ENCODE data around the gene SHROOM2. TPM values are rescaled to one million over a fixed set of nuclear protein-coding genes. Genes with fewer than 3 reads are reported as not detected.

The SHROOM2 gene
- total RNA-seq, 1 experiment from 2014 or later = 14.2 TPM

- Mint-ChIP-seq H3K9me3 (ENCODE audit: unreplicated experiment) (no peaks in the 10 kb centered on the region), H3K27me3 (ENCODE audit: insufficient read depth, unreplicated experiment) (no peaks in the 10 kb centered on the region), H3K27ac (ENCODE audit: unreplicated experiment) (no peak overlapping the region), H3K36me3 (ENCODE audit: insufficient read depth, unreplicated experiment) (no peaks in the 10 kb centered on the region), H3K4me1 (ENCODE audit: low read depth, unreplicated experiment) (no peaks in the 10 kb centered on the region), H3K4me3 (ENCODE audit: unreplicated experiment) (no peak overlapping the region)
- POLR2A ChIA-PET = no interaction called here
- Histone ChIP-seq H3K27me3 (replicated peaks; ENCODE audit: control insufficient read depth, insufficient read depth, low read length) (no peaks in the 10 kb centered on the region), H3K9me3 (no peaks in the 10 kb centered on the region), H3K4me1 (no peaks in the 10 kb centered on the region), H3K4me3 (ENCODE audit: low read depth, low read length) (no peak overlapping the region), H3K36me3 (ENCODE audit: control insufficient read depth, insufficient read depth, low read length) (no peaks in the 10 kb centered on the region)
- CTCF ChIA-PET = no interaction called here
- DNase-seq = no peak
- TF ChIP-seq, protein P1, sequence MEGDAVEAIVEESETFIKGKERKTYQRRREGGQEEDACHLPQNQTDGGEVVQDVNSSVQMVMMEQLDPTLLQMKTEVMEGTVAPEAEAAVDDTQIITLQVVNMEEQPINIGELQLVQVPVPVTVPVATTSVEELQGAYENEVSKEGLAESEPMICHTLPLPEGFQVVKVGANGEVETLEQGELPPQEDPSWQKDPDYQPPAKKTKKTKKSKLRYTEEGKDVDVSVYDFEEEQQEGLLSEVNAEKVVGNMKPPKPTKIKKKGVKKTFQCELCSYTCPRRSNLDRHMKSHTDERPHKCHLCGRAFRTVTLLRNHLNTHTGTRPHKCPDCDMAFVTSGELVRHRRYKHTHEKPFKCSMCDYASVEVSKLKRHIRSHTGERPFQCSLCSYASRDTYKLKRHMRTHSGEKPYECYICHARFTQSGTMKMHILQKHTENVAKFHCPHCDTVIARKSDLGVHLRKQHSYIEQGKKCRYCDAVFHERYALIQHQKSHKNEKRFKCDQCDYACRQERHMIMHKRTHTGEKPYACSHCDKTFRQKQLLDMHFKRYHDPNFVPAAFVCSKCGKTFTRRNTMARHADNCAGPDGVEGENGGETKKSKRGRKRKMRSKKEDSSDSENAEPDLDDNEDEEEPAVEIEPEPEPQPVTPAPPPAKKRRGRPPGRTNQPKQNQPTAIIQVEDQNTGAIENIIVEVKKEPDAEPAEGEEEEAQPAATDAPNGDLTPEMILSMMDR (IDR thresholded peaks at IDR 0.05; ENCODE audit: insufficient read depth in 1 of 2, low read depth in 1 of 2, low read length in 1 of 2, severe bottlenecking in 1 of 2, unreplicated experiment in 1 of 2) = no peak
- intact Hi-C loops (cut with micrococcal nuclease; ENCODE audit: unreplicated experiment) = no loop called here
- no TSS peak for BruUV-seq (replicated peaks)
These were observed 28.1 kb upstream of the SHROOM2 start for GRCh38 chrX:9758021-9758638.

GRCh38 chrX:9759337-9759736 lies 26.9 kb upstream of the SHROOM2 start:
- Mint-ChIP-seq H3K27ac (ENCODE audit: unreplicated experiment) (no peak overlapping the region), H3K9me3 (ENCODE audit: unreplicated experiment) (no peaks in the 10 kb centered on the region), H3K27me3 (ENCODE audit: insufficient read depth, unreplicated experiment) (no peaks in the 10 kb centered on the region), H3K4me1 (ENCODE audit: low read depth, unreplicated experiment) (no peaks in the 10 kb centered on the region), H3K4me3 (ENCODE audit: unreplicated experiment) (no peak overlapping the region), H3K36me3 (ENCODE audit: insufficient read depth, unreplicated experiment) (no peaks in the 10 kb centered on the region)
- Histone ChIP-seq H3K4me1 (no peaks in the 10 kb centered on the region), H3K27me3 (replicated peaks; ENCODE audit: control insufficient read depth, insufficient read depth, low read length) (no peaks in the 10 kb centered on the region), H3K9me3 (no peaks in the 10 kb centered on the region), H3K4me3 (ENCODE audit: low read depth, low read length) (no peak overlapping the region), H3K36me3 (ENCODE audit: control insufficient read depth, insufficient read depth, low read length) (no peaks in the 10 kb centered on the region)
- TF ChIP-seq, protein P1 (IDR thresholded peaks at IDR 0.05; ENCODE audit: insufficient read depth in 1 of 2, low read depth in 1 of 2, low read length in 1 of 2, severe bottlenecking in 1 of 2, unreplicated experiment in 1 of 2) = no peak
- ChIA-PET POLR2A (no interaction called here), CTCF (no interaction called here)
- no peak for DNase-seq
- intact Hi-C loops (cut with micrococcal nuclease; ENCODE audit: unreplicated experiment) = no loop called here
- no TSS peak for BruUV-seq (replicated peaks)

DNA sequence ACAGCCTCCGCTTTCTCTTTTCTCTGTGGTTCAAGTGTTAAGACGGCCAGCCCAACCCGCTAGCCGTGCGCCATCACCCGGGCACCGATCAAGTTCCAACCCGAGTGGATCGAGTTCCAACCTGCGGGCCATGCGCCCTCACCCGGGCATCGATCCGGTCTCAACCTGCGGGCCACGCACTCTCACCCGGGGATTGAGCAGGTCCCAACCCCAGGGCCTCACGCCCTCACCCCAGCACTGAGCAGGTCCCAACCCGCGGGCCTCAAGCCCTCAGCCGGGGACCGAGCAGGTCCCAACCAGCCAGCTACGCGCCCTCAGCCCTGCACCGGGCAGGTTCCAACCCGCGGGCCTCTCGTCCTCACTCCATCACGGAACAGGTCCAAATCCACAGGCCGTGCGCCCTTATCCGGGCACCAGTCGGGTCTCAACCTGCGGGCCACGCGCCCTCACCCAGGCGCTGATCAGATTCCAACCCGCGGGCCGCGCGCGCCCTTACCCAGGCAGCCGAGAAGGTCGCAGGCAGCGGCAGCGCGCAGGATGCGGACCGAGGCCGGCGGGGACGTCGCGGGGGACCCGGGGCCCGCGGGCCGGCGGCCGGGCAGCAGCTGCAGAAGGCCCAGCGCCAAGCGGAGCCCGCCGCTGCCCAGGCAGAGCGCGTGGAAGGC lies 21.0 kb upstream of the SHROOM2 start:
- Mint-ChIP-seq H3K4me3 (ENCODE audit: unreplicated experiment) (no peak overlapping the region), H3K27ac (ENCODE audit: unreplicated experiment) (no peak overlapping the region), H3K4me1 (ENCODE audit: low read depth, unreplicated experiment) (no peaks in the 10 kb centered on the region), H3K27me3 (ENCODE audit: insufficient read depth, unreplicated experiment) (no peaks in the 10 kb centered on the region), H3K9me3 (ENCODE audit: unreplicated experiment) (no peaks in the 10 kb centered on the region), H3K36me3 (ENCODE audit: insufficient read depth, unreplicated experiment) (no peaks in the 10 kb centered on the region)
- CTCF ChIA-PET = no interaction called here
- intact Hi-C loops (cut with micrococcal nuclease; ENCODE audit: unreplicated experiment) = no loop called here
- Histone ChIP-seq H3K4me1 (no peaks in the 10 kb centered on the region), H3K27me3 (replicated peaks; ENCODE audit: control insufficient read depth, insufficient read depth, low read length) (no peaks in the 10 kb centered on the region), H3K36me3 (ENCODE audit: control insufficient read depth, insufficient read depth, low read length) (no peaks in the 10 kb centered on the region), H3K9me3 (no peaks in the 10 kb centered on the region), H3K4me3 (ENCODE audit: low read depth, low read length) (no peak overlapping the region)
- TF ChIP-seq, protein P1 (IDR thresholded peaks at IDR 0.05; ENCODE audit: insufficient read depth in 1 of 2, low read depth in 1 of 2, low read length in 1 of 2, severe bottlenecking in 1 of 2, unreplicated experiment in 1 of 2) = no peak
- no peak for DNase-seq
- BruUV-seq (replicated peaks) = no TSS peak
- POLR2A ChIA-PET = no interaction called here
